Medulla oblongata (tissue), 1 donor: ENCODE data around the gene RNF157.
"Not testable (repeated sequence)": the region's sequence is repeated elsewhere in the genome, so short reads cannot be mapped to it uniquely, and the experiment has no call there.

ENCODE experiments used
- DNase-seq: peaks from one replicate; pipeline ENCODE4 v3.0.0-alpha.2; 2015; ENCODE audit errors: extremely low spot score

The RNF157 gene

GRCh38 chr17:76234354-76234679, 6.0 kb downstream of the RNF157 start:
- DNase-seq, result no peak

GRCh38 chr17:76233588-76234353, 6.5 kb downstream of the RNF157 start:
- no peak for DNase-seq

- DNase-seq, result no peak
Observed at GRCh38 chr17:76232342-76232741, 8.0 kb downstream of the RNF157 start.

- DNase-seq, result not testable (repeated sequence)
Observed at GRCh38 chr17:76226749-76227148, 13.5 kb downstream of the RNF157 start.

GRCh38 chr17:76225373-76226086, 14.8 kb downstream of the RNF157 start:
- not testable (repeated sequence) for DNase-seq

- no peak for DNase-seq
Observed at GRCh38 chr17:76223802-76224201, 16.5 kb downstream of the RNF157 start.

GRCh38 chr17:76219670-76220383, 20.5 kb downstream of the RNF157 start:
- DNase-seq, result no peak

- no peak for DNase-seq
Observed at GRCh38 chr17:76217081-76217480, 23.2 kb downstream of the RNF157 start.

GRCh38 chr17:76213491-76213890, 26.8 kb downstream of the RNF157 start:
- DNase-seq, result no peak

- no peak for DNase-seq
Observed at GRCh38 chr17:76208120-76208519, 32.2 kb downstream of the RNF157 start.

- no peak for DNase-seq
Observed at GRCh38 chr17:76207275-76208059, 32.8 kb downstream of the RNF157 start.

GRCh38 chr17:76205542-76206144, 34.6 kb downstream of the RNF157 start:
- DNase-seq, result not testable (repeated sequence)

- no peak for DNase-seq
Observed at GRCh38 chr17:76204277-76204676, 36.0 kb downstream of the RNF157 start.

- no peak for DNase-seq
Observed at GRCh38 chr17:76200354-76200753, 39.9 kb downstream of the RNF157 start.

GRCh38 chr17:76199469-76199868, 40.8 kb downstream of the RNF157 start:
- DNase-seq, result no peak

- DNase-seq, result no peak
Observed at GRCh38 chr17:76198702-76199101, 41.6 kb downstream of the RNF157 start.

GRCh38 chr17:76197911-76198310, 42.4 kb downstream of the RNF157 start:
- DNase-seq, result no peak

- DNase-seq, result peak; percentile 15
Observed at GRCh38 chr17:76196675-76197074, 43.6 kb downstream of the RNF157 start.

GRCh38 chr17:76195281-76196096, 44.8 kb downstream of the RNF157 start:
- DNase-seq, result no peak

GRCh38 chr17:76193591-76193990, 46.7 kb downstream of the RNF157 start:
- DNase-seq, result no peak

GRCh38 chr17:76191896-76192295, 48.4 kb downstream of the RNF157 start:
- DNase-seq, result no peak
